Liver (tissue), 9 donors: ENCODE results near the gene CACNA1C. TPM values are rescaled to one million over a fixed set of nuclear protein-coding genes. Genes with fewer than 3 reads are reported as not detected.
A peak's percentile ranks its signal among the peaks of the same experiment; 100 is the strongest.

Experiments used
- DNase-seq: peaks from one replicate; pipeline ENCODE4 v3.0.0-alpha.2; 2017; ENCODE audit warnings: low spot score
- H3K27ac ChIP-seq, 2 donors: one replicate each; pipeline ENCODE4 v1.7.0; 2013; ENCODE audit warnings: inconsistent platforms in 2 of 2, low read length in 2 of 2, control low read depth in 1 of 2, low read depth in 1 of 2, mild to moderate bottlenecking in 1 of 2
- H3K27me3 ChIP-seq, 4 donors: one replicate each; pipeline versions ENCODE4 v1.6.1 to v1.7.0; 2013; ENCODE audit warnings: low read length in 3 of 4, inconsistent platforms in 1 of 4, mild to moderate bottlenecking in 1 of 4, moderate library complexity in 1 of 4; ENCODE audit not compliant: control insufficient read depth in 4 of 4, insufficient read depth in 4 of 4
- H3K36me3 ChIP-seq, 4 donors: one replicate each; pipeline versions ENCODE4 v1.6.1 to v1.7.0; 2013; ENCODE audit warnings: low read length in 3 of 4, mild to moderate bottlenecking in 3 of 4, low read depth in 1 of 4, moderate library complexity in 1 of 4; ENCODE audit not compliant: control insufficient read depth in 4 of 4, insufficient read depth in 3 of 4
- H3K4me1 ChIP-seq, 4 donors: one replicate each; pipeline versions ENCODE4 v1.6.1 to v1.7.0; 2013; ENCODE audit warnings: low read length in 3 of 4, mild to moderate bottlenecking in 3 of 4, moderate library complexity in 1 of 4; ENCODE audit not compliant: control insufficient read depth in 4 of 4, insufficient read depth in 4 of 4
- H3K4me3 ChIP-seq, 3 donors: one replicate each; pipeline versions ENCODE4 v1.6.1 to v1.7.0; 2013; ENCODE audit warnings: low read length in 3 of 3, control low read depth in 1 of 3, low read depth in 1 of 3, mild to moderate bottlenecking in 1 of 3
- H3K9ac ChIP-seq, 2 donors: one replicate each; pipeline ENCODE4 v1.7.0; 2013; ENCODE audit warnings: low read length in 2 of 2, mild to moderate bottlenecking in 2 of 2, moderate library complexity in 2 of 2, control low read depth in 1 of 2, low read depth in 1 of 2
- H3K9me3 ChIP-seq, 4 donors: one replicate each; pipeline versions ENCODE4 v1.6.1 to v1.7.0; 2013; ENCODE audit warnings: low read length in 3 of 4; ENCODE audit not compliant: control insufficient read depth in 4 of 4
- EGR1 ChIP-seq, 2 donors: IDR thresholded peaks; 2 replicates each; pipeline ENCODE4 v1.6.1; 2016 to 2018; ENCODE audit warnings: antibody characterized with exemption in 2 of 2, low read depth in 2 of 2
- FOXA1 ChIP-seq: IDR thresholded peaks from 2 replicates; pipeline ENCODE4 v1.6.1; 2016; ENCODE audit warnings: antibody characterized with exemption
- FOXA2 ChIP-seq: IDR thresholded peaks from 2 replicates; pipeline ENCODE4 v1.6.1; 2016; ENCODE audit warnings: antibody characterized with exemption
- GABPA ChIP-seq, 2 donors: IDR thresholded peaks in 1 of 2; conservative IDR thresholded peaks in 1 of 2; 2 replicates each; pipeline ENCODE4 v1.6.1; 2016; ENCODE audit warnings: antibody characterized with exemption in 2 of 2, mild to moderate bottlenecking in 1 of 2, moderate library complexity in 1 of 2
- HNF4G ChIP-seq: IDR thresholded peaks from 2 replicates; pipeline ENCODE4 v1.6.1; 2016; ENCODE audit warnings: antibody characterized with exemption
- JUND ChIP-seq, 2 donors: IDR thresholded peaks; 2 replicates each; pipeline ENCODE4 v1.6.1; 2016; ENCODE audit warnings: antibody characterized with exemption in 2 of 2
- NR2F2 ChIP-seq: IDR thresholded peaks from 2 replicates; pipeline ENCODE4 v1.6.1; 2016; ENCODE audit warnings: antibody characterized with exemption
- RAD21 ChIP-seq, 2 donors: IDR thresholded peaks; 2 replicates each; pipeline ENCODE4 v1.6.1; 2016; ENCODE audit warnings: antibody characterized with exemption in 2 of 2, mild to moderate bottlenecking in 2 of 2
- RXRA ChIP-seq, 2 donors: IDR thresholded peaks; 2 replicates each; pipeline ENCODE4 v1.6.1; 2017 to 2018; ENCODE audit warnings: antibody characterized with exemption in 2 of 2, mild to moderate bottlenecking in 1 of 2
- SP1 ChIP-seq: IDR thresholded peaks from 2 replicates; pipeline ENCODE4 v1.6.1; 2018; ENCODE audit warnings: antibody characterized with exemption, mild to moderate bottlenecking
- TAF1 ChIP-seq: conservative IDR thresholded peaks from 2 replicates; pipeline ENCODE4 v1.6.1; 2016; ENCODE audit warnings: antibody characterized with exemption, mild to moderate bottlenecking
- YY1 ChIP-seq: IDR thresholded peaks from 2 replicates; pipeline ENCODE4 v1.6.1; 2016; ENCODE audit warnings: antibody characterized with exemption, mild to moderate bottlenecking
- WGBS: extraction: QIAGEN DNeasy Blood & Tissue Kit; methylation state at CpG from one replicate; pipeline ENCODE4 v1.1.7; 2013; 5-methylcytosine and 5-hydroxymethylcytosine counted together
- polyA plus RNA-seq, 2 donors: library from polyadenylated mRNA; stranded (reverse) in 1 of 2; unstranded in 1 of 2; fragments of 200-250 nt in 1 of 2; fragments of >200 nt in 1 of 2; fragmentation: Nextera tagmentation in 1 of 2; extraction: Ambion mirVana in 1 of 2; gene quantifications; one replicate each; pipeline versions ENCODE4 v1.2.1 to v1.2.3, GENCODE V29; 2013 to 2015
- total RNA-seq, 2 donors: library from RNA; depleted of rRNA; stranded (reverse); fragments of >200 nt; gene quantifications; one replicate each; pipeline ENCODE4 v1.2.3, GENCODE V29; 2014
- TF ChIP-seq, protein P1 (sequence below): IDR thresholded peaks from 2 replicates; pipeline ENCODE4 v1.6.1; 2016; ENCODE audit warnings: antibody characterized with exemption
- TF ChIP-seq, protein P2 (sequence below): IDR thresholded peaks from 2 replicates; pipeline ENCODE4 v1.6.1; 2016; ENCODE audit warnings: antibody characterized with exemption, mild to moderate bottlenecking
- TF ChIP-seq, protein P3 (sequence below): fragments of 150-350 bp; IDR thresholded peaks from 2 replicates; pipeline ENCODE4 v1.5.1; 2017; ENCODE audit warnings: improper control_type of control experiment, low read depth, low read length; ENCODE audit not compliant: missing input control
- donor health status: healthy.
- donor health status: healthy.
- donor health status: healthy.
- donor health status: healthy.
- donor health status: healthy.

CACNA1C gene
- total and polyA plus RNA-seq, 4 donors, result 0.23 to 1.9 (median 0.41) TPM

DNA sequence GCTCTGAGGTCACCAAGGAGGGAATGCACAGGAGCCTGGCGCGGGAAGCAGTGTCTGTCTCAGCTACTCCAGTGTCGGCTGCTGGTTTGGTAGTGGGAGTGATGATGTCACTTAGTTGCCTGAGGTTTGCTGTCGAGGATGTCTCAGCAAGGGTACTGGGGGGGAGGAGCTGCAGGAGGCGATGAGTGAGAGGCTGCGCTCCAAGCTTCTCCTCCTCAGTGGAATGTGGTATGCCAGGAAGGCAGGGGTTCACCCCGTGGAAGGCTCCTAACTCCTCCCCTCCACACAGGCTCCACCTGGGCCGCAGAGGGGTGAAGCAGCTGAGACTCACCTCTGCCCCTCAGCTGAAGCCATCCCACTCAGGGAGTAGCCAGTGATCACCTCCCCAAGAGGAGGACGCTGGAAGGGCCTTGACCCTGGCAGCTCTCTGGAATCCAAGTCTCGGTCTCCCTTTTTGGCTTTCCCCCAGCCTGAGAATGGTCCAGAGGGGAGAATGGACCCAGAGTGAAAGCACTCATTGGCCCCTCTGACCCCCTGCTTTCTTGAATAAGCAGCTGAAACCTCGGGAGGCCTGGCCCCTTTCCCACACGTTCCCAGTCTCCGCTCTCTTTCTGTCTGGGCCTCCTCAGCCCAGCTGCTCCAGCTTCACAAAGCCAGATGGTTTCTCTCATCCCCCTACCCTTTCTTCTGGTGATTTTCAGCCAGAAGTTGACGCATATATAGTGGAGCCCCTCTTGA, 563.0 kb downstream of the CACNA1C start:
- Histone ChIP-seq H3K36me3 (no peaks in the 10 kb centered on the region), H3K9me3 (no peaks in the 10 kb centered on the region), H3K4me3 (no peak overlapping the region), H3K9ac (no peak overlapping the region), H3K27ac (no peak overlapping the region), H3K27me3 (peaks cover 0 to 3% (median 0%) of the 10 kb centered on the region in 4 donors), H3K4me1 (no peaks in the 10 kb centered on the region)
- TF ChIP-seq RXRA (IDR thresholded peaks at IDR 0.05) (no peak), NR2F2 (peak; percentile 77)
- 81% methylated on average over 14 of the region's 14 CpGs for WGBS
- no peak for DNase-seq

DNA sequence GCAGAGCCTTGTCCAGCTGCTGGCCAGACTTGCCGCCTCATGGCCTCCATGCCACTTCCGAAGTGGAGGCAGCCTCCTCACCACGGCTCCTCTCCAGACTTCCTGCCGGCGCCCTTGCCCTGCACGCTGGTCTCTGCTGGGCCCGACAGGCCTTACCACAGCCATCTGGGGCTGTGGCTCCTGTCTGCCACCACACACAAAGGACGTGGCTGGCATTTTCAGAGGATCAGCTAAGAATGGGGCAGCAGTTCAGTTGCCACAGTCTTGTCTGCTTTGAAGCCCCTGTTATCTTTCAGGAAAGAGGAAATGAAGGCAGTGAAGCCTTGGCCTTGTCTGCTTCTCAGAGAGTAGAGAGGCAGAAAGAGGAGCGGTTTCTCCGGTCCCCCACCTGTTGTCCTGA, 564.0 kb downstream of the CACNA1C start:
- H3K4me3 ChIP-seq, result no peak overlapping the region
- no peak overlapping the region for H3K27ac ChIP-seq
- no peaks in the 10 kb centered on the region for H3K4me1 ChIP-seq
- TF ChIP-seq YY1 (no peak), JUND (IDR thresholded peaks at IDR 0.05) (no peak), TAF1 (no peak), GABPA (IDR thresholded peaks at IDR 0.05 in 1 of 2, conservative IDR thresholded peaks at IDR 0.05 in 1 of 2) (no peak), FOXA2 (no peak), SP1 (no peak)
- TF ChIP-seq, protein P1, sequence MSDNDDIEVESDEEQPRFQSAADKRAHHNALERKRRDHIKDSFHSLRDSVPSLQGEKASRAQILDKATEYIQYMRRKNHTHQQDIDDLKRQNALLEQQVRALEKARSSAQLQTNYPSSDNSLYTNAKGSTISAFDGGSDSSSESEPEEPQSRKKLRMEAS, result no peak
- TF ChIP-seq, protein P2, sequence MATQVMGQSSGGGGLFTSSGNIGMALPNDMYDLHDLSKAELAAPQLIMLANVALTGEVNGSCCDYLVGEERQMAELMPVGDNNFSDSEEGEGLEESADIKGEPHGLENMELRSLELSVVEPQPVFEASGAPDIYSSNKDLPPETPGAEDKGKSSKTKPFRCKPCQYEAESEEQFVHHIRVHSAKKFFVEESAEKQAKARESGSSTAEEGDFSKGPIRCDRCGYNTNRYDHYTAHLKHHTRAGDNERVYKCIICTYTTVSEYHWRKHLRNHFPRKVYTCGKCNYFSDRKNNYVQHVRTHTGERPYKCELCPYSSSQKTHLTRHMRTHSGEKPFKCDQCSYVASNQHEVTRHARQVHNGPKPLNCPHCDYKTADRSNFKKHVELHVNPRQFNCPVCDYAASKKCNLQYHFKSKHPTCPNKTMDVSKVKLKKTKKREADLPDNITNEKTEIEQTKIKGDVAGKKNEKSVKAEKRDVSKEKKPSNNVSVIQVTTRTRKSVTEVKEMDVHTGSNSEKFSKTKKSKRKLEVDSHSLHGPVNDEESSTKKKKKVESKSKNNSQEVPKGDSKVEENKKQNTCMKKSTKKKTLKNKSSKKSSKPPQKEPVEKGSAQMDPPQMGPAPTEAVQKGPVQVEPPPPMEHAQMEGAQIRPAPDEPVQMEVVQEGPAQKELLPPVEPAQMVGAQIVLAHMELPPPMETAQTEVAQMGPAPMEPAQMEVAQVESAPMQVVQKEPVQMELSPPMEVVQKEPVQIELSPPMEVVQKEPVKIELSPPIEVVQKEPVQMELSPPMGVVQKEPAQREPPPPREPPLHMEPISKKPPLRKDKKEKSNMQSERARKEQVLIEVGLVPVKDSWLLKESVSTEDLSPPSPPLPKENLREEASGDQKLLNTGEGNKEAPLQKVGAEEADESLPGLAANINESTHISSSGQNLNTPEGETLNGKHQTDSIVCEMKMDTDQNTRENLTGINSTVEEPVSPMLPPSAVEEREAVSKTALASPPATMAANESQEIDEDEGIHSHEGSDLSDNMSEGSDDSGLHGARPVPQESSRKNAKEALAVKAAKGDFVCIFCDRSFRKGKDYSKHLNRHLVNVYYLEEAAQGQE, result no peak
- TF ChIP-seq, protein P3, sequence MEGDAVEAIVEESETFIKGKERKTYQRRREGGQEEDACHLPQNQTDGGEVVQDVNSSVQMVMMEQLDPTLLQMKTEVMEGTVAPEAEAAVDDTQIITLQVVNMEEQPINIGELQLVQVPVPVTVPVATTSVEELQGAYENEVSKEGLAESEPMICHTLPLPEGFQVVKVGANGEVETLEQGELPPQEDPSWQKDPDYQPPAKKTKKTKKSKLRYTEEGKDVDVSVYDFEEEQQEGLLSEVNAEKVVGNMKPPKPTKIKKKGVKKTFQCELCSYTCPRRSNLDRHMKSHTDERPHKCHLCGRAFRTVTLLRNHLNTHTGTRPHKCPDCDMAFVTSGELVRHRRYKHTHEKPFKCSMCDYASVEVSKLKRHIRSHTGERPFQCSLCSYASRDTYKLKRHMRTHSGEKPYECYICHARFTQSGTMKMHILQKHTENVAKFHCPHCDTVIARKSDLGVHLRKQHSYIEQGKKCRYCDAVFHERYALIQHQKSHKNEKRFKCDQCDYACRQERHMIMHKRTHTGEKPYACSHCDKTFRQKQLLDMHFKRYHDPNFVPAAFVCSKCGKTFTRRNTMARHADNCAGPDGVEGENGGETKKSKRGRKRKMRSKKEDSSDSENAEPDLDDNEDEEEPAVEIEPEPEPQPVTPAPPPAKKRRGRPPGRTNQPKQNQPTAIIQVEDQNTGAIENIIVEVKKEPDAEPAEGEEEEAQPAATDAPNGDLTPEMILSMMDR, result no peak
- H3K9me3 ChIP-seq, result no peaks in the 10 kb centered on the region
- H3K36me3 ChIP-seq, result no peaks in the 10 kb centered on the region
- peaks cover 0 to 3% (median 0%) of the 10 kb centered on the region in 4 donors for H3K27me3 ChIP-seq
- H3K9ac ChIP-seq, result no peak overlapping the region
- DNase-seq, result no peak
- 65% methylated on average over 10 of the region's 10 CpGs for WGBS

GRCh38 chr12:2617365-2617764, 564.6 kb downstream of the CACNA1C start:
- H3K9me3 ChIP-seq, result no peaks in the 10 kb centered on the region
- no peaks in the 10 kb centered on the region for H3K4me1 ChIP-seq
- no peak for DNase-seq
- H3K36me3 ChIP-seq, result no peaks in the 10 kb centered on the region
- no peak overlapping the region for H3K27ac ChIP-seq
- no peak for TF ChIP-seq NR2F2
- no peak for TF ChIP-seq FOXA2
- TF ChIP-seq, protein P3, result no peak
- no peak for TF ChIP-seq FOXA1
- no peak for TF ChIP-seq SP1
- no peak for TF ChIP-seq YY1
- TF ChIP-seq EGR1 (IDR thresholded peaks at IDR 0.05; ENCODE audit: low read depth in 2 of 2), result no peak
- TF ChIP-seq RAD21 (IDR thresholded peaks at IDR 0.05), result no peak
- no peak for TF ChIP-seq TAF1
- no peak for TF ChIP-seq RXRA (IDR thresholded peaks at IDR 0.05)
- TF ChIP-seq HNF4G, result no peak
- H3K9ac ChIP-seq, result no peak overlapping the region
- peaks cover 0 to 3% (median 0%) of the 10 kb centered on the region in 4 donors for H3K27me3 ChIP-seq
- 76% methylated on average over 8 of the region's 8 CpGs for WGBS
- no peak overlapping the region for H3K4me3 ChIP-seq
